GM12872 (cell line): Measurements from ENCODE around the gene KLF3.
A peak's percentile ranks its signal among the peaks of the same experiment; 100 is the strongest.

Source experiments
- TF ChIP-seq, protein P1 (sequence below): IDR thresholded peaks from 3 replicates; pipeline ENCODE4 v1.5.1; 2011; ENCODE audit warnings: low read depth, mild to moderate bottlenecking, low read length, moderate library complexity; ENCODE audit not compliant: insufficient read depth

Gene KLF3

GRCh38 chr4:38724475-38724808 is 60.4 kb downstream of the KLF3 start:
- TF ChIP-seq, protein P1, sequence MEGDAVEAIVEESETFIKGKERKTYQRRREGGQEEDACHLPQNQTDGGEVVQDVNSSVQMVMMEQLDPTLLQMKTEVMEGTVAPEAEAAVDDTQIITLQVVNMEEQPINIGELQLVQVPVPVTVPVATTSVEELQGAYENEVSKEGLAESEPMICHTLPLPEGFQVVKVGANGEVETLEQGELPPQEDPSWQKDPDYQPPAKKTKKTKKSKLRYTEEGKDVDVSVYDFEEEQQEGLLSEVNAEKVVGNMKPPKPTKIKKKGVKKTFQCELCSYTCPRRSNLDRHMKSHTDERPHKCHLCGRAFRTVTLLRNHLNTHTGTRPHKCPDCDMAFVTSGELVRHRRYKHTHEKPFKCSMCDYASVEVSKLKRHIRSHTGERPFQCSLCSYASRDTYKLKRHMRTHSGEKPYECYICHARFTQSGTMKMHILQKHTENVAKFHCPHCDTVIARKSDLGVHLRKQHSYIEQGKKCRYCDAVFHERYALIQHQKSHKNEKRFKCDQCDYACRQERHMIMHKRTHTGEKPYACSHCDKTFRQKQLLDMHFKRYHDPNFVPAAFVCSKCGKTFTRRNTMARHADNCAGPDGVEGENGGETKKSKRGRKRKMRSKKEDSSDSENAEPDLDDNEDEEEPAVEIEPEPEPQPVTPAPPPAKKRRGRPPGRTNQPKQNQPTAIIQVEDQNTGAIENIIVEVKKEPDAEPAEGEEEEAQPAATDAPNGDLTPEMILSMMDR: no peak

DNA sequence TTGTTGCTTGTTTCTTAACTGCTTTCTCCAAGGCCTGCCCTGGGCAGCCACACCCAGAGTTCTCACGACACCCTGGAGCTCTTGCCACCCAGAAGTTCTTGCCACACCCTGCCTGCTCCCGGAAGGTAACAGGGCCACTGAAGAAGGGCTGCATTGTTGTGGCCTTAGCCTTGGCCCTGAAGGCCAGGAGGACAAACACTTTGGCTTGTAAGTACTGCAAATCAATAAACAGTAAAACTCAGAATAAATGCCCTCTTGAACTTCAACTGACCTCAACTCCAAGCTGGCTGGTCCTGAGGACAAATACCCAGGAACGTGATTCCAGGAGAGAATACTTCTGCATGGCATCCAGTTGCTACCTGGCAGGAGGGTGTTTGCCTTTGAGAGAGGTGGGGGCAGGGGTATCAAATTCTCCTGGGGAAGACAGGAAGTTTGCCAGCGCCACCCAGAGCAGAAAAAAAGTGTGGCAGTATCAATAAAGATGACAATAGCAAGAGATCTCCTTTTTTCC is 64.7 kb downstream of the KLF3 start:
- TF ChIP-seq, protein P1: 0 out of 3 replicates have a peak, but pooled peaks have one; percentile 9

DNA sequence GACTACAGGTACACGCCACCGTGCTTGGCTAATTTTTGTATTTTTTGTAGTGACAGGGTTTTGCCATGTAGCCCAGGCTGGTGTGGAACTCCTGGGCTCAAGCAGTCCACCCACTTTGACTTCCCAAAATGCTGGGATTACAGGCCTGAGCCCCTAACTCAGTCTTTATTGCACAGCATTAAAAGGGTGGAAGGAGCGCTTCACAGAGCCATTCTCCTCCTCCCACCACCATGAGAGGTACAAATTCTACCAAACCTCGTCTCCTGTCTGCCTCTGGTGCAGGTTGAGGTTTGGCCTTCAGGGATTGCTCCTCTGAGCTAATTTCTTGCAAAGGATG is 66.5 kb downstream of the KLF3 start:
- TF ChIP-seq, protein P1: no peak

DNA sequence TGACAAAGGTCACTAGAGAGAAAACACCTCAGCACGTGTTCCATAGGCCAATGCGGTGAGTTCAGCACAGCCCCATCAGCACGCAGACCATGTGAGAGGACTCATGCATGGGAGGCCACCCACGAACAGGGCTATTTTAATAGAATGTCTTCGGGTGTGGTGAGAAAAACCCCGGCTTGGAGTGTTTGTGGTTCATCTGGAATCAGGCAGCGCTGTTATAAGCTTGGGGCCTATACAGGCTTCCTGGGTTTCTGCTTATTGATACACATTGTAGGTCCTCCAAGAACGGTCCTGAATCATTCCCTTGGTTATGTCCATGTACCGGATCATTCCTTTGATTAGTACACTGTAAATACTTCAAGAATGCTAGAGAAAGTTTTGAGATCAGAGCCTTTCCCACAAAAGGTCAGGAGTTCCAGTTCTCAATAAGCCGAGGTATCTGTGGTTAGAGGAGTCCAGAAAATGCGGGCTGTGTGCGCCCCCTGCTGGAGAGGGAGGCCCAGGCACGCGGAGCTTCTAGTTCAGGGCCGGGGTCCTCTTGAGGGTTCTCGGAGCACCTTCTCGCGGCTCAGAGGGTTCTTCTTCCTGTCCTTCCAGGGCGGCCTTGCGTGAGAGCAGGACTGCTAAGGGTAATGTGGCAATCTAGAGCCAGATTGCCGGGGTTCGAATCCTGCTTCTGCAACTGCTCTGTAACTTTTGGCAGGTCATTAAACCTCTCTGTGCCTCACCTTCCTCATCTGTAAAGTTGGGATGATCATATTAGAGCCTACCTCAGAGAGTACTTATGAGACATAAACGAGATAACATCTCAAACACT is 67.0 kb downstream of the KLF3 start:
- TF ChIP-seq, protein P1: peak; percentile 93

GRCh38 chr4:38733663-38734062 is 69.7 kb downstream of the KLF3 start:
- TF ChIP-seq, protein P1: no peak

GRCh38 chr4:38734446-38734845 is 70.4 kb downstream of the KLF3 start:
- TF ChIP-seq, protein P1: no peak

GRCh38 chr4:38734911-38735310 is 70.9 kb downstream of the KLF3 start:
- TF ChIP-seq, protein P1: no peak

GRCh38 chr4:38735870-38736269 is 71.9 kb downstream of the KLF3 start:
- TF ChIP-seq, protein P1: no peak
